Mononuclear cell (primary cell): Measurements from ENCODE around the gene DLGAP1. TPM values are rescaled to one million over a fixed set of nuclear protein-coding genes. Genes with fewer than 3 reads are reported as not detected.
"Not testable (repeated sequence)": the region's sequence is repeated elsewhere in the genome, so short reads cannot be mapped to it uniquely, and the experiment has no call there.

Source experiments
- H3K27me3 ChIP-seq: 2 replicates; pipeline ENCODE4 v1.6.0; 2011; ENCODE audit warnings: low read length, control low read depth; ENCODE audit not compliant: insufficient read depth
- H3K4me1 ChIP-seq: 2 replicates; pipeline ENCODE4 v1.5.1; 2011; ENCODE audit warnings: mild to moderate bottlenecking, low read length, control low read depth; ENCODE audit not compliant: insufficient read depth
- H3K4me3 ChIP-seq: 2 replicates; pipeline ENCODE4 v1.5.1; 2011; ENCODE audit warnings: mild to moderate bottlenecking, low read length, moderate library complexity
- H3K9me3 ChIP-seq: 2 replicates; pipeline ENCODE4 v1.5.1; 2011; ENCODE audit warnings: low read depth, mild to moderate bottlenecking, control low read depth, low read length
- total RNA-seq: library from RNA; depleted of rRNA; stranded (reverse); fragments of >200 nt; gene quantifications from one replicate; pipeline ENCODE4 v1.2.3, GENCODE V29; 2012

The DLGAP1 gene
- total RNA-seq, 1 donor: 0.42 TPM

GRCh38 chr18:3593904-3594759 is 861.0 kb downstream of the DLGAP1 start:
- no peaks in the 10 kb centered on the region for H3K27me3 ChIP-seq
- H3K4me1 ChIP-seq: peaks cover 57% of the 10 kb centered on the region
- no peaks in the 10 kb centered on the region for H3K9me3 ChIP-seq
- H3K4me3 ChIP-seq: peak overlapping the region; percentile 48

GRCh38 chr18:3593381-3593903 is 861.7 kb downstream of the DLGAP1 start:
- H3K4me3 ChIP-seq: peak overlapping the region; percentile 48
- peaks cover 53% of the 10 kb centered on the region for H3K4me1 ChIP-seq
- H3K9me3 ChIP-seq: no peaks in the 10 kb centered on the region
- H3K27me3 ChIP-seq: no peaks in the 10 kb centered on the region

GRCh38 chr18:3592864-3593263 is 862.2 kb downstream of the DLGAP1 start:
- Histone ChIP-seq H3K4me3 (no peak overlapping the region), H3K9me3 (no peaks in the 10 kb centered on the region), H3K4me1 (peaks cover 47% of the 10 kb centered on the region), H3K27me3 (no peaks in the 10 kb centered on the region)

DNA sequence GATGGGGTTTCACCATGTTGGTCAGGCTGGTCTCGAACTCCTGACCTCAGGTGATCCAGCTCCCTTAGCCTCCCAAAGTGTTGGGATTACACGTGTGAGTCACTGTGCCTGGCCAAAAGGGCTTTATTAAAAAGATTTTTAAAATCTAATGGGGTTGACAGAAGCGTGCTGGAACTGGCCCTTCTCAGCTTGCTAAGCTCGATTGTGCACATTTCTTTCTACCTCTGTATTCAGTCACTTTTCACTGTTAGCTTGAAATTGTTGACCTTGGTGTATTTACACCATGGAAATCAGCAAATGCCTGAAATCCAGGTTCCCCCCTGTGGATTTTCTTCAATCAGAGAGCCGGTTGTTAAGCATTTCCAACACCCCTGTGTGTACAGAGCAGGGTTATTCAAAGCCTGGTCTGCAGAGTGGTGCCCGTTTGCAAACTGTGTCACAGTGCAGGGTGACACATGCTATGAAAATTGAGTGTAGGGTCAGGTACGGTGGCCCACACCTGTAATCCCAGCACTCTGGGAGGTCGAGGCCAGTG is 864.9 kb downstream of the DLGAP1 start:
- Histone ChIP-seq H3K4me1 (peaks cover 34% of the 10 kb centered on the region), H3K27me3 (no peaks in the 10 kb centered on the region), H3K4me3 (no peak overlapping the region), H3K9me3 (no peaks in the 10 kb centered on the region)

- Histone ChIP-seq H3K27me3 (no peaks in the 10 kb centered on the region), H3K4me1 (peaks cover 23% of the 10 kb centered on the region), H3K9me3 (no peaks in the 10 kb centered on the region), H3K4me3 (no peak overlapping the region)
These were observed 869.2 kb downstream of the DLGAP1 start for GRCh38 chr18:3585656-3586509.

DNA sequence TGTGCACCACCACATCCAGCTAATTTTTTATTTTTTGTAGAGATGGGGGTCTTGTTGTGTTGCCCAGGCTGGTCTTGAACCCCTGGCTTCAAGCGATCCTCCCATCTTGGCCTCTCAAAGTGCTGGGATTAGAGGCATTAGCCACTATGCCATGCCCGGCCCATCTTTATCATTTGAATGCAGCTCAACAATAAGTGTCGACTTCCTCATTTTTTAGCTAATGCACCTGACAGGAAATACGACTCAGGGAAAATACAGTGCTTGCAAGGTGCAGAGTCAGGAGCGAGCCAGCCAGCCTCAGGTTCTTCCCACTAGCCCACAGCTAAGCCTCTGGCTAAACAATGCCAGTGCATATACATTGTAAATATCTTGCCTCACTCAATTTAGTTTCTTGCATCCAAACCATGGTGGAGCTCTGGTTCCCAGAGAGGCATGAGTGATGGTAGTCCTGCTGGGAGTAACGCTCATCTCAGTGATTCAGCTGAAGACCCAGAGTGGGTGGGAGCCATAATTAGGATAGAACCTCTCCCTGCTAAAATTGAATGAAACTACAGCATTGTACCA is 870.1 kb downstream of the DLGAP1 start:
- H3K4me1 ChIP-seq: peaks cover 23% of the 10 kb centered on the region
- H3K4me3 ChIP-seq: no peak overlapping the region
- H3K27me3 ChIP-seq: no peaks in the 10 kb centered on the region
- H3K9me3 ChIP-seq: no peaks in the 10 kb centered on the region

- H3K4me1 ChIP-seq: peaks cover 23% of the 10 kb centered on the region
- H3K9me3 ChIP-seq: no peaks in the 10 kb centered on the region
- no peak overlapping the region for H3K4me3 ChIP-seq
- no peaks in the 10 kb centered on the region for H3K27me3 ChIP-seq
These were observed 870.7 kb downstream of the DLGAP1 start for GRCh38 chr18:3584266-3584861.

GRCh38 chr18:3583873-3584247 is 871.2 kb downstream of the DLGAP1 start:
- Histone ChIP-seq H3K9me3 (no peaks in the 10 kb centered on the region), H3K4me1 (peaks cover 23% of the 10 kb centered on the region), H3K4me3 (no peak overlapping the region), H3K27me3 (no peaks in the 10 kb centered on the region)

- not testable (repeated sequence) for H3K27me3 ChIP-seq, H3K9me3 ChIP-seq, H3K4me3 ChIP-seq
- H3K4me1 ChIP-seq: peaks cover 23% of the 10 kb centered on the region
These were observed 871.8 kb downstream of the DLGAP1 start for GRCh38 chr18:3583106-3583872.

GRCh38 chr18:3581890-3582289 is 873.2 kb downstream of the DLGAP1 start:
- Histone ChIP-seq H3K4me3 (no peak overlapping the region), H3K27me3 (no peaks in the 10 kb centered on the region), H3K4me1 (peaks cover 23% of the 10 kb centered on the region), H3K9me3 (no peaks in the 10 kb centered on the region)

DNA sequence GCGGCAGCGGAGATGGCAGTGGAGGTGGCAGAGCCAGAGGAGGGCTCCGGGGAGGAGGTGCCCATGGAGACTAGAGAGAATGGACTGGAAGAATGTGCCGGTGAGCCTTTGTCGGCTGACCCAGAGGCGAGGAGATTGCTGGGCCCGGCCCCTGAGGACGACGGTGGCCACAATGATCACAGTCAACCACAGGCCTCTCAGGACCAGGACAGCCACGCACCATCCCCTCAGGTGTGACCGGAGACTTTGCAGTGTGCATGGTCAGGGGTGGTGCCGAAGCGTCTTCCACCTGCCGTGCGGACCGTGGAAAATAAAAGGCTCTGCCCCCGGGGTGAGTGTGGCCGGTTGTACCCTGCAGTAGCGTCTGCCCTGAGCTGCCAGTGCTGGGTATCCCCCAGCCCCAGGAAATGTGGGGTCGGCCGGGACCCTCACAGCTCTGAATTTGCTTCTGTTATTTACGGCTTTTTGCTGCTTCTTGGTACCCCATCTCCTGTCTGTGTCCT is 874.5 kb downstream of the DLGAP1 start:
- H3K4me1 ChIP-seq: peaks cover 13% of the 10 kb centered on the region
- H3K9me3 ChIP-seq: not testable (repeated sequence)

DNA sequence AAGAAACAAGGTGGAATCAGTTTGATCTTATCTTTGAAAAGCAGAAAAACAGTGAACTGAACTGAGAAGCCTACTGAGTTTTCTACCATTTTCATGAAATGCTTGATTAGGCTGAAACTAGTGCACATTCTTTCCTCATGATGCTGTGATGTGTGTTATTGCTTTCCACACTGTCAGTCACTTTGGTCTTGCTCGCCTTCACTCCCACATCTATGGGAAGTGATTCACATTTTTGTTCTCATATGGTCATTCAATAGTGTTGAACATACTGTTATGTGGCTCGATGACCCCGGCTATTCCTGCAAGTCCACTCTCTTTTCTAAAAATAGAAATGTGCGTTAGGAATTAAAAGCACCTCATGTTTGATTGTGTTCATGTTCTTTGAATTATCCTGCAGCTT is 875.4 kb downstream of the DLGAP1 start:
- Histone ChIP-seq H3K9me3 (no peaks in the 10 kb centered on the region), H3K4me1 (peaks cover 4% of the 10 kb centered on the region), H3K4me3 (no peak overlapping the region), H3K27me3 (no peaks in the 10 kb centered on the region)

More for the DNA sequence above, 874.5 kb downstream of the DLGAP1 start:
- H3K4me3 ChIP-seq, H3K27me3 ChIP-seq: not testable (repeated sequence)

DNA sequence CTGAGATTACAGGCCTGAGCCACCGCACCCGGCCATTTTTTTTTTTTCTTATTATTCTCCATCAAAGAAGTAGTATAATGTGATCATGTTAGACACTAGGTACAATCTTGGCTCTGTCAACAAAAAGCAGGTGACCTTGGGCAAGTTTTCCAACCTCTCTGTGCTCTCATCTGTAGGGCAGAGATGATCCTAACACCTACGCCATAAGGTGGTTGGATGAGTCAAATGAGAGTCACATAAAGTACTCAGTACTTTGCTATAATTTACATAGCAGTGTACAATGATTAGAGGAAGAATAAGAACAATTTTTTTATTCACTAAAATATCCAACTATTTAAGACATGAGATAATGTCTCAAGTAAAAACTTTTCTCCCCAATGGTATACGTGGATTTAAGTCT is 876.5 kb downstream of the DLGAP1 start:
- Histone ChIP-seq H3K4me3 (no peak overlapping the region), H3K27me3 (no peaks in the 10 kb centered on the region), H3K4me1 (no peaks in the 10 kb centered on the region), H3K9me3 (no peaks in the 10 kb centered on the region)
